CD4-positive, alpha-beta memory T cell (primary cell): ENCODE data around the gene LBHD2. TPM values are rescaled to one million over a fixed set of nuclear protein-coding genes. Genes with fewer than 3 reads are reported as not detected.

Source experiments
- CTCF ChIA-PET: fragments of 350-600 bp; sonication (Branson Sonifier 250); formaldehyde crosslinking; loops from one replicate; lab custom pipeline; 2021; ENCODE audit warnings: inconsistent platforms; ENCODE audit not compliant: partially characterized antibody; lab: Charles Lee
- POLR2A ChIA-PET: fragments of 350-600 bp; sonication (Branson Sonifier 250); formaldehyde crosslinking; loops from one replicate; lab custom pipeline; 2021; ENCODE audit not compliant: partially characterized antibody; lab: Charles Lee
- DNase-seq, 5 donors: peaks; one replicate each; pipeline versions ENCODE4 v3.0.0 to v3.0.0-alpha.2; 2020 to 2022; ENCODE audit warnings: mixed read lengths in 1 of 5
- H3K27ac ChIP-seq: one replicate; pipeline ENCODE4 v1.7.0; 2013; ENCODE audit warnings: low read depth, low read length
- H3K27me3 ChIP-seq: 2 replicates; pipeline ENCODE4 v1.7.0; 2013; ENCODE audit warnings: mild to moderate bottlenecking, low read length, moderate library complexity; ENCODE audit not compliant: insufficient read depth
- H3K36me3 ChIP-seq: 2 replicates; pipeline ENCODE4 v1.7.0; 2013; ENCODE audit warnings: mild to moderate bottlenecking, low read length, moderate library complexity; ENCODE audit not compliant: insufficient read depth
- H3K4me1 ChIP-seq: 2 replicates; pipeline ENCODE4 v1.7.0; 2013; ENCODE audit warnings: mild to moderate bottlenecking, low read length, moderate library complexity; ENCODE audit not compliant: insufficient read depth
- H3K4me3 ChIP-seq, 2 donors: one replicate each; pipeline ENCODE4 v1.7.0; 2013; ENCODE audit warnings: low read length in 2 of 2, mild to moderate bottlenecking in 1 of 2
- H3K9me3 ChIP-seq, 2 donors: one replicate each; pipeline ENCODE4 v1.7.0; 2013; ENCODE audit warnings: low read length in 2 of 2, control low read depth in 1 of 2; ENCODE audit not compliant: control insufficient read depth in 1 of 2
- H3K27ac Mint-ChIP-seq, 7 donors: one replicate each; pipeline ENCODE4 v1.8.0; 2020 to 2021; ENCODE audit warnings: mixed read lengths in 7 of 7, mild to moderate bottlenecking in 6 of 7, inconsistent platforms in 3 of 7, moderate library complexity in 3 of 7
- H3K27me3 Mint-ChIP-seq, 2 donors: one replicate each; pipeline ENCODE4 v1.8.0; 2020 to 2021; ENCODE audit warnings: mixed read lengths in 2 of 2
- H3K36me3 Mint-ChIP-seq, 2 donors: one replicate each; pipeline ENCODE4 v1.8.0; 2020 to 2021; ENCODE audit warnings: mixed read lengths in 2 of 2, inconsistent platforms in 1 of 2, mild to moderate bottlenecking in 1 of 2
- H3K4me1 Mint-ChIP-seq, 4 donors: one replicate each; pipeline ENCODE4 v1.8.0; 2020 to 2021; ENCODE audit warnings: mixed read lengths in 4 of 4, mild to moderate bottlenecking in 1 of 4
- H3K4me3 Mint-ChIP-seq, 8 donors: one replicate each; pipeline ENCODE4 v1.8.0; 2020 to 2021; ENCODE audit warnings: mixed read lengths in 8 of 8, mild to moderate bottlenecking in 7 of 8, moderate library complexity in 6 of 8, inconsistent platforms in 3 of 8
- H3K9me3 Mint-ChIP-seq, 8 donors: one replicate each; pipeline ENCODE4 v1.8.0; 2020 to 2021; ENCODE audit warnings: mixed read lengths in 8 of 8, mild to moderate bottlenecking in 5 of 8, inconsistent platforms in 3 of 8, moderate library complexity in 1 of 8
- intact Hi-C: fragments of 100-400 bp; cut with micrococcal nuclease; formaldehyde crosslinking; loops from one replicate; pipeline ENCODE4 v1.15.1; 2023
- polyA plus RNA-seq, 2 donors: library from polyadenylated mRNA; unstranded; fragments of 300-500 nt; fragmentation: Illumina TruSeq; gene quantifications; one replicate each; pipeline ENCODE4 v1.2.3, GENCODE V29; 2021
- total RNA-seq, 2 experiments: library from RNA; stranded (reverse); gene quantifications; one replicate each; pipeline ENCODE4 v1.2.3, GENCODE V29; 2021

The LBHD2 gene
- total and polyA plus RNA-seq, 4 experiments from 2014 or later, result not detected

GRCh38 chr14:103091883-103092222 is 7.8 kb downstream of the LBHD2 start:
- H3K27ac ChIP-seq, result no peak overlapping the region
- intact Hi-C loops, result loop anchor here (1.0 to 2.0 kb wide), 3 partner anchors 14 to 398 kb away; no protein-coding TSS in a partner anchor
- Mint-ChIP-seq H3K4me3 (peak overlapping the region in 3 of 8 donors; percentile 5 to 49 (median 10)), H3K4me1 (peaks cover 0 to 4% (median 0%) of the 10 kb centered on the region in 4 donors), H3K27me3 (peaks cover 0 to 7% of the 10 kb centered on the region in 2 donors), H3K9me3 (no peaks in the 10 kb centered on the region), H3K36me3 (no peaks in the 10 kb centered on the region), H3K27ac (no peak overlapping the region)
- peaks cover 10% of the 10 kb centered on the region for H3K4me1 ChIP-seq
- H3K4me3 ChIP-seq, result no peak overlapping the region
- POLR2A ChIA-PET, result no interaction called here
- no peaks in the 10 kb centered on the region for H3K36me3 ChIP-seq
- H3K27me3 ChIP-seq, result no peaks in the 10 kb centered on the region
- DNase-seq, result no peak
- H3K9me3 ChIP-seq, result no peaks in the 10 kb centered on the region
- CTCF ChIA-PET, result interaction anchor here (0.8 to 2.3 kb wide), 6 partner anchors 9 to 398 kb away, joined by 3 to 14 read pairs (median 4); no protein-coding TSS in a partner anchor

GRCh38 chr14:103093856-103094405 is 9.9 kb downstream of the LBHD2 start:
- Histone ChIP-seq H3K4me1 (peaks cover 10% of the 10 kb centered on the region), H3K9me3 (no peaks in the 10 kb centered on the region), H3K4me3 (no peak overlapping the region), H3K27me3 (no peaks in the 10 kb centered on the region), H3K27ac (no peak overlapping the region), H3K36me3 (no peaks in the 10 kb centered on the region)
- Mint-ChIP-seq H3K27me3 (peaks cover 4 to 5% of the 10 kb centered on the region in 2 donors), H3K9me3 (no peaks in the 10 kb centered on the region), H3K27ac (no peak overlapping the region), H3K36me3 (no peaks in the 10 kb centered on the region), H3K4me1 (peaks cover 0 to 4% (median 0%) of the 10 kb centered on the region in 4 donors), H3K4me3 (no peak overlapping the region)
- intact Hi-C loops, result no loop called here
- ChIA-PET POLR2A (no interaction called here), CTCF (interaction anchor here (4.0 kb wide), 1 partner anchor 12 kb away, joined by 36 read pairs; no protein-coding TSS in a partner anchor)
- no peak for DNase-seq

GRCh38 chr14:103094406-103095209 is 10.6 kb downstream of the LBHD2 start, which contains the start of gene EXOC3L4:
EXOC3L4 (plus strand) TSS chr14:103094725; CDS start chr14:103100220, 5,495 bp downstream.
- H3K4me3 Mint-ChIP-seq, result no peak within 1 kb of the TSS
- CTCF ChIA-PET, result interaction anchor here (1.4 to 4.0 kb wide), 2 partner anchors 11 to 19 kb away, joined by 4 to 36 read pairs; no protein-coding TSS in a partner anchor
- no peaks in the 10 kb centered on the region for H3K9me3 Mint-ChIP-seq

GRCh38 chr14:103095210-103095778 is 11.3 kb downstream of the LBHD2 start:
- no peaks in the 10 kb centered on the region for H3K9me3 ChIP-seq
- no peak overlapping the region for H3K4me3 Mint-ChIP-seq
- no peaks in the 10 kb centered on the region for H3K36me3 ChIP-seq
- H3K27me3 Mint-ChIP-seq, result peaks cover 4 to 5% of the 10 kb centered on the region in 2 donors
- peaks cover 10% of the 10 kb centered on the region for H3K4me1 ChIP-seq
- intact Hi-C loops, result no loop called here
- no peaks in the 10 kb centered on the region for H3K27me3 ChIP-seq
- H3K27ac ChIP-seq, result no peak overlapping the region
- ChIA-PET POLR2A (interaction anchor here (0.8 kb wide), 1 partner anchor 10 kb away, joined by 4 read pairs; no protein-coding TSS in a partner anchor), CTCF (interaction anchor here (1.4 to 4.0 kb wide), 3 partner anchors 10 to 21 kb away, joined by 4 to 36 read pairs (median 6); no protein-coding TSS in a partner anchor)
- no peak overlapping the region for H3K4me3 ChIP-seq
- H3K4me1 Mint-ChIP-seq, result peaks cover 0 to 4% (median 0%) of the 10 kb centered on the region in 4 donors
- DNase-seq, result no peak
- no peak overlapping the region for H3K27ac Mint-ChIP-seq
- H3K9me3 Mint-ChIP-seq, result no peaks in the 10 kb centered on the region
- H3K36me3 Mint-ChIP-seq, result no peaks in the 10 kb centered on the region

More at GRCh38 chr14:103094406-103095209, 10.6 kb downstream of the LBHD2 start, which contains the start of gene EXOC3L4:
- no peaks in the 10 kb centered on the region for H3K9me3 ChIP-seq
- H3K36me3 ChIP-seq, result no peaks in the 10 kb centered on the region
- H3K27ac Mint-ChIP-seq, result peak within 1 kb of the TSS in 1 of 7 donors; percentile 25
- H3K27ac ChIP-seq, result no peak within 1 kb of the TSS
- H3K4me1 Mint-ChIP-seq, result peaks cover 0 to 4% (median 0%) of the 10 kb centered on the region in 4 donors
- no peaks in the 10 kb centered on the region for H3K36me3 Mint-ChIP-seq
- H3K27me3 ChIP-seq, result no peaks in the 10 kb centered on the region
- H3K27me3 Mint-ChIP-seq, result peaks cover 4 to 5% of the 10 kb centered on the region in 2 donors
- H3K4me3 ChIP-seq, result no peak within 1 kb of the TSS
- POLR2A ChIA-PET, result no interaction called here
- DNase-seq, result no peak
- H3K4me1 ChIP-seq, result peaks cover 10% of the 10 kb centered on the region
- intact Hi-C loops, result no loop called here

GRCh38 chr14:103096387-103096786 is 12.4 kb downstream of the LBHD2 start:
- Mint-ChIP-seq H3K4me3 (no peak overlapping the region), H3K36me3 (no peaks in the 10 kb centered on the region), H3K27ac (no peak overlapping the region), H3K4me1 (peaks cover 0 to 3% (median 0%) of the 10 kb centered on the region in 4 donors), H3K27me3 (peaks cover 8% of the 10 kb centered on the region in 2 donors), H3K9me3 (no peaks in the 10 kb centered on the region)
- ChIA-PET CTCF (interaction anchor here (0.6 to 4.0 kb wide), 3 partner anchors 9 to 159 kb away, joined by 3 to 36 read pairs (median 6); no protein-coding TSS in a partner anchor), POLR2A (no interaction called here)
- Histone ChIP-seq H3K4me1 (peaks cover 5% of the 10 kb centered on the region), H3K27ac (no peak overlapping the region), H3K27me3 (no peaks in the 10 kb centered on the region), H3K36me3 (no peaks in the 10 kb centered on the region), H3K4me3 (no peak overlapping the region), H3K9me3 (no peaks in the 10 kb centered on the region)
- intact Hi-C loops, result no loop called here
- no peak for DNase-seq

GRCh38 chr14:103097244-103097993 is 13.4 kb downstream of the LBHD2 start:
- Histone ChIP-seq H3K9me3 (no peaks in the 10 kb centered on the region), H3K27me3 (no peaks in the 10 kb centered on the region), H3K4me3 (no peak overlapping the region), H3K27ac (no peak overlapping the region), H3K36me3 (no peaks in the 10 kb centered on the region), H3K4me1 (no peaks in the 10 kb centered on the region)
- H3K36me3 Mint-ChIP-seq, result no peaks in the 10 kb centered on the region
- H3K9me3 Mint-ChIP-seq, result no peaks in the 10 kb centered on the region
- no peak overlapping the region for H3K27ac Mint-ChIP-seq
- peaks cover 11 to 12% of the 10 kb centered on the region in 2 donors for H3K27me3 Mint-ChIP-seq
- ChIA-PET CTCF (interaction anchor here (4.0 kb wide), 1 partner anchor 8 kb away, joined by 36 read pairs; no protein-coding TSS in a partner anchor), POLR2A (no interaction called here)
- peaks cover 0 to 6% (median 0%) of the 10 kb centered on the region in 4 donors for H3K4me1 Mint-ChIP-seq
- DNase-seq, result no peak
- intact Hi-C loops, result no loop called here
- H3K4me3 Mint-ChIP-seq, result no peak overlapping the region
